Measurements from ENCODE around the gene ABR.

ABR gene

DNA sequence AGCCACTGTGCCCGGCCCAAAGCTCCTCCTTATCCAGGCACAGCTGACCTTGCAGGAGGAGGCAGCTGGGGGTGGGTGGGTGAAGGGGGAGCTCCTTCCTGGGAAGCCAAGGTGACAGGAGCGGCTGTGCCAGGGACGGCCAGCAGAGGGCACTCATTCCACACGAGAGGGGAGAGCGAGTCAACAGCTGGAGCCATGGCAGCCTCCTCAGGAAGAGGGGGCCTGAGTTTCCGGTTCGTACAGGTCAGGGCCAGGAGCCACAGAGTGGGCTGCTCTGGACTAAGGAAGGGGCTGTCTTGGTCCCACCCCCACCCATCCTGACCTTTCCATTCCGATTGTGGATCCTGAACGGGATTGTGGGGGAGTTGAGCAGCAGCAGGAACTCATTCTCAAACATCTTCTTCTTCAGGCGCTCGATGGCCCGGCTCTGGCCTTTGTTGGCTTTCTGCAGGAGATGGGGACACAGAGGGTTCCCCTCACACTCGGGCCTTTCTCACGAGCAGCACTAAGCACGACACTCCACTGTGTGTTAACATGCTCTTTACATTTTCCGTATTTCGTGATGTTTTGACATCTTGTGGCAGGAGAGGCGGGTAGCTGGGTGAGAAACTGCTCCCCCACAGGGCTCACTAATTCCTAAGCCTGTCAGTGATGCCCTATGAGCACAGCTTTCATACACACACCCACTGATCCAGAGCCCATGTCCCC lies 121.2 kb downstream of the ABR start:
- Histone ChIP-seq H3K27ac (ENCODE audit: low read length) (no peak overlapping the region), H3K4me2 (ENCODE audit: low read length) (no peak overlapping the region), H3K79me2 (ENCODE audit: low read length) (no peaks in the 10 kb centered on the region), H3K27me3 (ENCODE audit: low read depth, low read length) (no peaks in the 10 kb centered on the region), H3K4me3 (ENCODE audit: low read length) (no peak overlapping the region), H3K36me3 (replicated peaks; ENCODE audit: low read depth, low read length) (no peaks in the 10 kb centered on the region), H3K4me1 (ENCODE audit: low read length) (no peaks in the 10 kb centered on the region), H4K20me1 (ENCODE audit: insufficient read depth, low read length) (no peaks in the 10 kb centered on the region), H3K9ac (ENCODE audit: low read length) (no peak overlapping the region), H2AFZ (ENCODE audit: low read depth, low read length) (no peak overlapping the region), H3K9me3 (ENCODE audit: insufficient read depth, low read length) (no peaks in the 10 kb centered on the region)
- TF ChIP-seq, protein P1, sequence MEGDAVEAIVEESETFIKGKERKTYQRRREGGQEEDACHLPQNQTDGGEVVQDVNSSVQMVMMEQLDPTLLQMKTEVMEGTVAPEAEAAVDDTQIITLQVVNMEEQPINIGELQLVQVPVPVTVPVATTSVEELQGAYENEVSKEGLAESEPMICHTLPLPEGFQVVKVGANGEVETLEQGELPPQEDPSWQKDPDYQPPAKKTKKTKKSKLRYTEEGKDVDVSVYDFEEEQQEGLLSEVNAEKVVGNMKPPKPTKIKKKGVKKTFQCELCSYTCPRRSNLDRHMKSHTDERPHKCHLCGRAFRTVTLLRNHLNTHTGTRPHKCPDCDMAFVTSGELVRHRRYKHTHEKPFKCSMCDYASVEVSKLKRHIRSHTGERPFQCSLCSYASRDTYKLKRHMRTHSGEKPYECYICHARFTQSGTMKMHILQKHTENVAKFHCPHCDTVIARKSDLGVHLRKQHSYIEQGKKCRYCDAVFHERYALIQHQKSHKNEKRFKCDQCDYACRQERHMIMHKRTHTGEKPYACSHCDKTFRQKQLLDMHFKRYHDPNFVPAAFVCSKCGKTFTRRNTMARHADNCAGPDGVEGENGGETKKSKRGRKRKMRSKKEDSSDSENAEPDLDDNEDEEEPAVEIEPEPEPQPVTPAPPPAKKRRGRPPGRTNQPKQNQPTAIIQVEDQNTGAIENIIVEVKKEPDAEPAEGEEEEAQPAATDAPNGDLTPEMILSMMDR (IDR thresholded peaks at IDR 0.05; ENCODE audit: low read depth, low read length), result no peak
- no peak for TF ChIP-seq EZH2phosphoT487 (IDR thresholded peaks at IDR 0.05; ENCODE audit: low read depth)

DNA sequence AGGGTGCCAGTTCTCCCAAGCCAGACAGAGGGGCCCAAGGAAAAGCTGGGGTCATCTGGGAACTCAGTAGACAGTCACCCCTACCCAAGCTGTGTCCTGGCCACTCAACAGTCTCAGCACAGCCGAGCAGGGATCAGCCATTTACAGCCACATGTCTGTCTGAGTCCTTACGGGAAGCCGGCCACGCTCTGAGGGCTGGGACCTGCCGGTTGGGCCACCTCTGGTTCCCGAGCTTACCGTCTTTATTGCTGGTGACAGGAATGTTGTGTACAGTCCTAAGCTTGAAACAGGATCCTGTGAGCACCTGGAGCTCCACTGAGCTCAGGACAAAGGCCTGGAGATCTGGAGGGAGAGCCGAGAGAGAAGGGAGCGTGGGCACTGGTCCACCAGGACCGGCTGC lies 123.0 kb downstream of the ABR start:
- TF ChIP-seq EZH2phosphoT487 (IDR thresholded peaks at IDR 0.05; ENCODE audit: low read depth), result no peak
- TF ChIP-seq, protein P1 (IDR thresholded peaks at IDR 0.05; ENCODE audit: low read depth, low read length), result no peak
- Histone ChIP-seq H3K9me3 (ENCODE audit: insufficient read depth, low read length) (no peaks in the 10 kb centered on the region), H3K9ac (ENCODE audit: low read length) (no peak overlapping the region), H3K27me3 (ENCODE audit: low read depth, low read length) (no peaks in the 10 kb centered on the region), H3K36me3 (replicated peaks; ENCODE audit: low read depth, low read length) (no peaks in the 10 kb centered on the region), H2AFZ (ENCODE audit: low read depth, low read length) (no peak overlapping the region), H4K20me1 (ENCODE audit: insufficient read depth, low read length) (no peaks in the 10 kb centered on the region), H3K79me2 (ENCODE audit: low read length) (no peaks in the 10 kb centered on the region), H3K27ac (ENCODE audit: low read length) (no peak overlapping the region), H3K4me1 (ENCODE audit: low read length) (no peaks in the 10 kb centered on the region), H3K4me3 (ENCODE audit: low read length) (no peak overlapping the region), H3K4me2 (ENCODE audit: low read length) (no peak overlapping the region)

DNA sequence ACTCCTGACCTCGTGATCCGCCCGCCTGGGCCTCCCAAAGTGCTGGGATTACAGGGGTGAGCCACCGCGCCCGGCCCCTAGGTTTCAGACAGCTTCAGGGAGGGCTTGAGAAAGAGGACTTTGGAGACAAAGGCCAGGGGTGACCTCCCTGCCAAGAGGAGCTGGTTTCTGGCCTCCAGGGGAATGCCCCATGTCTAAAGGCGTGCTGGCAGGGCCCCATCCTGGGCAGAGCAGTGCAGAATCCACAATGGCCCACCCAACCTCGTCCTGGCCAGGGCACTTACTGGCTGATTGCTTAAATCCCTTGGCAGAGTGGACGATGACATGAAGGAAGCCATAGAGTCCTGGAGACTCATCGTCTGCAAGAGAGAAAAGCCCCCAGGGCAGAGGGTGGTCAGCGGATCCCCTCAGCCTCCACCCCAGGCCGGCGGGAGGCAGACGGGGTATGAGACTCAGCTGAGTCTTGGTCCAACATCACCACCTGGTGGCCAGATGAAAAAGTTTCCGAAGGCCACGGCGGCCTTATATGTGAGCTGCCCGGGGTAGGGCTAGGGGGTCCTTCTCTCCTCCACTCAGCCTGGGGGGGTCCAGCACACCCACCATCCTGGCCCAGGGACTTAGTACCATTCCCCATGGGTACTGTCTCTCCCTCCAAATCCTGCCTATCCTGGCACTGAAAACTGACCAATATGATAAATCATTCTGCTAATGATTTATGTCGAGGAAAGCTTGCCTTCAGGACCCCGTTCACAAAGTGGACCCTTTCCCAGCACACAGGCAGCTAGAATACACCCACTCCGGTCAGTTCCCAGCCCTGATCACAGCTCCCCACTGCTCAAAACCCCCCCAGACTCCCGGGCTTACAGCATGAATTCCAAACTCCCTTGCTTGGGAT lies 123.8 kb downstream of the ABR start:
- Histone ChIP-seq H3K9ac (ENCODE audit: low read length) (no peak overlapping the region), H3K9me3 (ENCODE audit: insufficient read depth, low read length) (no peaks in the 10 kb centered on the region), H2AFZ (ENCODE audit: low read depth, low read length) (no peak overlapping the region), H3K27me3 (ENCODE audit: low read depth, low read length) (no peaks in the 10 kb centered on the region), H4K20me1 (ENCODE audit: insufficient read depth, low read length) (no peaks in the 10 kb centered on the region), H3K4me1 (ENCODE audit: low read length) (no peaks in the 10 kb centered on the region), H3K36me3 (replicated peaks; ENCODE audit: low read depth, low read length) (no peaks in the 10 kb centered on the region), H3K79me2 (ENCODE audit: low read length) (no peaks in the 10 kb centered on the region), H3K27ac (ENCODE audit: low read length) (no peak overlapping the region), H3K4me2 (ENCODE audit: low read length) (no peak overlapping the region), H3K4me3 (ENCODE audit: low read length) (no peak overlapping the region)
- TF ChIP-seq, protein P1 (IDR thresholded peaks at IDR 0.05; ENCODE audit: low read depth, low read length), result peak; percentile 36
- no peak for TF ChIP-seq EZH2phosphoT487 (IDR thresholded peaks at IDR 0.05; ENCODE audit: low read depth)

DNA sequence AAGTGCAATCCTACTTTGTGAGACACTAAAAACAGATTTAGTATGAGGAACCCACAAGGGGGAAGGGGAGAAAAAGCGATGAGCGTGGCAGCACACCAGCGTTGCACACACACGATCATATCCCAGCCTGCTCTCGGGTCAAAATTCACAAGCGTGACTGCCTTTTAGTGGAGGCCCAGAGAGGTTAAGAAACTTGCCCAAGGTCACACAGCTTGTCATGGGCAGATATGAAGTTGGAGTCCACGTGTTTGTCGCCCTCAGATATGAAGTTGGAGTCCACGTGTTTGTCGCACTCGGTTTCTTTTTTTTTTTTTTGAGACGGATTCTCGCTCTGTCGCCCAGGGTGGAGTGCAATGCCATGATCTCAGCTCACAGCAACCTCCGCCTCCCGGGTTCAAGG lies 124.5 kb downstream of the ABR start:
- H3K9me3 ChIP-seq (ENCODE audit: insufficient read depth, low read length), result no peaks in the 10 kb centered on the region
- no peak overlapping the region for H3K4me2 ChIP-seq (ENCODE audit: low read length)
- no peaks in the 10 kb centered on the region for H4K20me1 ChIP-seq (ENCODE audit: insufficient read depth, low read length)
- no peaks in the 10 kb centered on the region for H3K79me2 ChIP-seq (ENCODE audit: low read length)
- no peak for TF ChIP-seq EZH2phosphoT487 (IDR thresholded peaks at IDR 0.05; ENCODE audit: low read depth)
- TF ChIP-seq, protein P1 (IDR thresholded peaks at IDR 0.05; ENCODE audit: low read depth, low read length), result no peak
- no peak overlapping the region for H3K27ac ChIP-seq (ENCODE audit: low read length)
- no peaks in the 10 kb centered on the region for H3K36me3 ChIP-seq (replicated peaks; ENCODE audit: low read depth, low read length)
- H3K27me3 ChIP-seq (ENCODE audit: low read depth, low read length), result no peaks in the 10 kb centered on the region
- H2AFZ ChIP-seq (ENCODE audit: low read depth, low read length), result no peak overlapping the region
- H3K9ac ChIP-seq (ENCODE audit: low read length), result no peak overlapping the region
- H3K4me1 ChIP-seq (ENCODE audit: low read length), result no peaks in the 10 kb centered on the region
- H3K4me3 ChIP-seq (ENCODE audit: low read length), result no peak overlapping the region

Measured in OCI-LY3 (cell line).